K562 treated with DMSO at 1 percent for 48 hours (cell line): ENCODE results near the gene MUC21. TPM values are rescaled to one million over a fixed set of nuclear protein-coding genes. Genes with fewer than 3 reads are reported as not detected.

Experiments used
- total RNA-seq: library from RNA; unstranded; fragments of 300-600 nt; gene quantifications from 2 replicates; pipeline ENCODE4 v1.2.3, GENCODE V29; 2022; ENCODE audit warnings: low replicate concordance; ENCODE audit errors: extremely low read depth

The MUC21 gene
- total RNA-seq: not detected in 2 replicates

GRCh38 chr6:30983439-30983838 is at the start of gene MUC21:
TSS of gene MUC21 (plus strand) at chr6:30983718. CDS start at chr6:30983959, 241 bp downstream.

DNA sequence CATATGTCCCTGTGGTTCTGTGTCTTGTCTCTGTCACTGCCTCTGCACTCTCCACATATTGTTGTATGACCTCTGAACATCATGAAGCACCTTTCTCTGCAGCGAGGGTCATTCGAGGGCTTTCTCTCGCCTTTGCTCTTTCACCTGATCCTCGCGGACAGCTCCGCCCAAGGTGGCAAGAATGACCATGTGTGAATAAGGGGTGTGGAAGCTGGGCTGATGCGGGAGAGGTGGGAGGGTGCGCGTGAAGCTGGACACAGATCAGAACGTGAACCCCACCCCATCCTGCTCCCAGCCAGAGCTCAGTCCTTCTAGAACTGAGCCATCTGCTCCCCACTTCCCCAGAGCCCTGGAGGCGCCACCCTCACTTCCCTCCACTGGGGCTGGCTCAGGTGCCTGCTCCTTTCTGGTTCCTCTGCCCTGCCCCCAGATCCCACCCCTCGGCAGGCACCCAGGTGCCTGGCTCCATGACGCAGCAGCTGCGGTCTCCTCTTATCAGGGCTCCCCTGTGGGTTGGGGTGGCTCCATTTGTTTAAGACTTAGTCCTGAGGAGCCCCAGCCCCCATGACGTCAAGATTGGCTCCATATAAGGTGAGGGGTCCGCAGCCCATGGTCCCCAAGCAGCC is 43.0 kb upstream of the MUC21 start, which contains the start of gene MUCL3:
MUCL3 (plus strand) TSS at position 613 of the 626 bp plus-strand sequence. CDS start 27 bp downstream, outside the sequence.

DNA sequence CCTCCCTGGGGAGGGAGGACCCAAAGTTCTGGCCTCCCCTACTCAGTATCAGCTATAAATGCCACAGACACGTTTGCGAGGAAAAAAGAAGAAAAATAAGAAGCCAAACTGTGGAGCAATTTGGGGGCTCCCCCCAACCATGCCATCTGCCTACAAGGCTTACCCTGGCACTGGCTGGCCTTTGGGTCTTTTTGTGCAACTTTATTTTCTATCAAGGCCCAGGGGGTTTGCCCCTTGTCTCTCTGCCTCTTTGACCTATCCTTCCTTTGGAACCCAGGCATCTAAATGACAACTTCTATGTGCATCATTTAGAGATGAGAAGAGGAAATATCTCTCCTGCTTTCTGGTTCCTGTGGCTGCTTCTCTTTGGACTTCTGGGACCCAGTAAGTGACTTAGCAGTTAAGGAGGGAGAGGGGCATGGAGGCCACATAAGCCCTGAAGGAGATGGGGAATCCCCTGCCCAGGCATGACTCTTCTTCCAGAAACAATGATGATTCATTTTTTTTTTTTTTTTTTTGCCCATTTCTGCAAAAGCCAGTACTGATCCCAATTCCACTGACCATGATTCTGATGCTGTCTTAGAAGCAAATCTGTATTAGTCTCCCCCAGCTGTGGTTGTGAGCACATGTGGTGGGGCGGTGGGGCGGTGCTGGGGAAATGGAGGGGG is 27.0 kb downstream of the MUC21 start, which contains the start of gene MUC22:
MUC22 (plus strand) TSS at position 82 of the 668 bp plus-strand sequence; CDS start at position 315, 233 bp downstream.

Other genes with a start within 250 kb of the MUC21 start
- 531 TPM in 1 of 2 replicates, not detected in the other for gene FLOT1, start 241.0 kb upstream of the MUC21 start, total RNA-seq
- gene IER3, start 239.2 kb upstream of the MUC21 start, total RNA-seq: not detected in 2 replicates
- gene DDR1, start 99.2 kb upstream of the MUC21 start, total RNA-seq: not detected in 2 replicates
- not detected in 2 replicates for gene GTF2H4, start 75.5 kb upstream of the MUC21 start, total RNA-seq
- 1,268 TPM in 1 of 2 replicates, not detected in the other for gene VARS2, start 69.5 kb upstream of the MUC21 start, total RNA-seq
- gene SFTA2, start 51.5 kb upstream of the MUC21 start, total RNA-seq: not detected in 2 replicates
- gene MUCL3, start 42.7 kb upstream of the MUC21 start, total RNA-seq: not detected in 2 replicates
- not detected in 2 replicates for gene MUC22, start 26.8 kb downstream of the MUC21 start, total RNA-seq
- gene C6orf15, start 128.9 kb downstream of the MUC21 start, total RNA-seq: not detected in 2 replicates
- gene PSORS1C1, start 131.1 kb downstream of the MUC21 start, total RNA-seq: not detected in 2 replicates
- gene CDSN, start 136.7 kb downstream of the MUC21 start, total RNA-seq: not detected in 2 replicates
- not detected in 2 replicates for gene PSORS1C2, start 155.3 kb downstream of the MUC21 start, total RNA-seq
- gene CCHCR1, start 174.1 kb downstream of the MUC21 start, total RNA-seq: not detected in 2 replicates
- gene TCF19, start 174.9 kb downstream of the MUC21 start, total RNA-seq: not detected in 2 replicates
- gene POU5F1, start 187.0 kb downstream of the MUC21 start, total RNA-seq: not detected in 2 replicates